ENCODE measurements around the gene MAN1C1.
"Not testable (repeated sequence)": the region's sequence is repeated elsewhere in the genome, so short reads cannot be mapped to it uniquely, and the experiment has no call there.

The MAN1C1 gene

GRCh38 chr1:25699059-25699458 lies 82.5 kb downstream of the MAN1C1 start:
- not testable (repeated sequence) for DNase-seq

GRCh38 chr1:25699500-25700143 lies 83.0 kb downstream of the MAN1C1 start:
- no peak for DNase-seq

- DNase-seq = no peak
Observed at GRCh38 chr1:25700144-25700523, 83.5 kb downstream of the MAN1C1 start.

- DNase-seq = no peak
Observed at GRCh38 chr1:25700626-25701025, 84.0 kb downstream of the MAN1C1 start.

- DNase-seq = no peak
Observed at GRCh38 chr1:25701030-25701785, 84.6 kb downstream of the MAN1C1 start.

GRCh38 chr1:25702101-25702775 lies 85.6 kb downstream of the MAN1C1 start:
- no peak for DNase-seq

- no peak for DNase-seq
Observed at GRCh38 chr1:25703041-25703440, 86.5 kb downstream of the MAN1C1 start.

- DNase-seq = no peak
Observed at GRCh38 chr1:25703671-25704266, 87.2 kb downstream of the MAN1C1 start.

GRCh38 chr1:25704267-25704691 lies 87.7 kb downstream of the MAN1C1 start:
- DNase-seq = no peak

- no peak for DNase-seq
Observed at GRCh38 chr1:25705699-25706098, 89.1 kb downstream of the MAN1C1 start.

GRCh38 chr1:25706146-25707089 lies 89.8 kb downstream of the MAN1C1 start:
- no peak for DNase-seq

GRCh38 chr1:25707280-25708016 lies 90.9 kb downstream of the MAN1C1 start:
- DNase-seq = no peak

- DNase-seq = no peak
Observed at GRCh38 chr1:25710583-25711347, 94.2 kb downstream of the MAN1C1 start.

GRCh38 chr1:25711555-25712298 lies 95.1 kb downstream of the MAN1C1 start:
- no peak for DNase-seq

GRCh38 chr1:25712299-25712970 lies 95.8 kb downstream of the MAN1C1 start:
- DNase-seq = no peak

GRCh38 chr1:25713961-25714360 lies 97.4 kb downstream of the MAN1C1 start:
- no peak for DNase-seq

GRCh38 chr1:25714372-25714931 lies 97.9 kb downstream of the MAN1C1 start:
- DNase-seq = no peak

- no peak for DNase-seq
Observed at GRCh38 chr1:25715888-25716287, 99.3 kb downstream of the MAN1C1 start.

GRCh38 chr1:25716320-25716719 lies 99.7 kb downstream of the MAN1C1 start:
- no peak for DNase-seq
